ENCODE data around the gene RASSF8. TPM values are rescaled to one million over a fixed set of nuclear protein-coding genes. Genes with fewer than 3 reads are reported as not detected.

RASSF8 gene
- total RNA-seq, 1 donor from 2014 or later: 85.7 TPM

DNA sequence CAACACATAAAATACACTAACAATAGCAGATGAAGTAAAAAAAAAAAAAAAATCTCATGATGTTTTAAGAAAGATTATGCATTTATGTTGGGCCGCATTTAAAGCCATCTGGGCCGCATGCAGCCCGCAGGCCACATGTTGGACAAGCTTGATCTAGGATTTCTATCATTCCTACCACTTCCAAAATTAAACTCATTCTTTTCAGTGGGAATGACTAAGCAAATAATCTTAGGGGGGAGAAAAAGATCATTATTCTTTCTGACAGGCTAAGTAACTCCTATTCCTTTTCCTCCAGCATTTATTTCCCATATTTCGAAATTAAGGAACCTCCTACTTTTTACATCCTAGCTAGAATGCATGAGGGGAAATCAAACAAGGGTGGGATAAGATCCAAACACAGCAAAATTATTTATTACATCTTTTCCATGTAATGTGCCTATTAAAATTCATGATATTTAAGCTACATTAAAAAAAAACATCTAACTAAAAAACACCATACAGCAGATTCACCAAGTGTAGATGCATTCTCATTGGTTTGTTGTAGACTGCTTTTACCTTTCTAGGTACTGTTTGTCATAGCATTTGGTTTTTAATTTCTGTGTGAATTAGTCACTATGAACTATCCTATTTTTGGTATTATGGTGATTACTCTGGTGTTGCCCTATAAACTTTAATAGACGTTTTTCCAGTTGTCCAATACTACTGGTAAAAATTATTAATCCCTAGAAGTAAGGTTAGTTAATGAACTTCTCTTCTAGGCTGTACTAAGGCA, 76.1 kb downstream of the RASSF8 start:
- Histone ChIP-seq H3K4me3 (no peak overlapping the region), H3K27me3 (no peaks in the 10 kb centered on the region), H3K9me3 (no peaks in the 10 kb centered on the region), H3K4me1 (peaks cover 7% of the 10 kb centered on the region), H3K36me3 (no peaks in the 10 kb centered on the region), H3K27ac (no peak overlapping the region)
- ATAC-seq (no peak), DNase-seq (no peak)
- intact Hi-C loops (cut with DNase I): no loop called here
- TF ChIP-seq, protein P1, sequence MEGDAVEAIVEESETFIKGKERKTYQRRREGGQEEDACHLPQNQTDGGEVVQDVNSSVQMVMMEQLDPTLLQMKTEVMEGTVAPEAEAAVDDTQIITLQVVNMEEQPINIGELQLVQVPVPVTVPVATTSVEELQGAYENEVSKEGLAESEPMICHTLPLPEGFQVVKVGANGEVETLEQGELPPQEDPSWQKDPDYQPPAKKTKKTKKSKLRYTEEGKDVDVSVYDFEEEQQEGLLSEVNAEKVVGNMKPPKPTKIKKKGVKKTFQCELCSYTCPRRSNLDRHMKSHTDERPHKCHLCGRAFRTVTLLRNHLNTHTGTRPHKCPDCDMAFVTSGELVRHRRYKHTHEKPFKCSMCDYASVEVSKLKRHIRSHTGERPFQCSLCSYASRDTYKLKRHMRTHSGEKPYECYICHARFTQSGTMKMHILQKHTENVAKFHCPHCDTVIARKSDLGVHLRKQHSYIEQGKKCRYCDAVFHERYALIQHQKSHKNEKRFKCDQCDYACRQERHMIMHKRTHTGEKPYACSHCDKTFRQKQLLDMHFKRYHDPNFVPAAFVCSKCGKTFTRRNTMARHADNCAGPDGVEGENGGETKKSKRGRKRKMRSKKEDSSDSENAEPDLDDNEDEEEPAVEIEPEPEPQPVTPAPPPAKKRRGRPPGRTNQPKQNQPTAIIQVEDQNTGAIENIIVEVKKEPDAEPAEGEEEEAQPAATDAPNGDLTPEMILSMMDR (IDR thresholded peaks at IDR 0.05): no peak

DNA sequence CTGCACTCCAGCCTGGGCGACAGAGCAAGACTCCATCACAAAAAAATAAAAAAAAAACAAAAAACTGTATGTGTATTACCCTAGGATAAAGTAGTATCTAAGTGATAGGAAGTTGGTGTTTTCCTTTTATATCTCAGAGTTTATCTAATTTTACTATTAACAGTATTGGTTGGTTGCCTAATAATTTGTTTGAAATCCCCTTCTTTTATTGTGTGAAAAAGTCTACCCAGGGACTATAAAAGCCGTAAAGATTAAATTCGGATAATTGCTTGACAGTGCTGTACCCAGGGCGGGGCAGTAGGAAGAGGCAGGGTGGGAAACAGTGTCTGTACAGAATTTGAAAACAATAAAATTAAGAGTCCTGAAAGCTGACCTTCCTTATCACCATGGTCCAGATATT, 78.4 kb downstream of the RASSF8 start:
- TF ChIP-seq, protein P1 (IDR thresholded peaks at IDR 0.05): no peak
- DNase-seq (no peak), ATAC-seq (no peak)
- Histone ChIP-seq H3K27me3 (no peaks in the 10 kb centered on the region), H3K36me3 (no peaks in the 10 kb centered on the region), H3K4me1 (peaks cover 7% of the 10 kb centered on the region), H3K27ac (no peak overlapping the region), H3K4me3 (no peak overlapping the region), H3K9me3 (no peaks in the 10 kb centered on the region)
- intact Hi-C loops (cut with DNase I): no loop called here

DNA sequence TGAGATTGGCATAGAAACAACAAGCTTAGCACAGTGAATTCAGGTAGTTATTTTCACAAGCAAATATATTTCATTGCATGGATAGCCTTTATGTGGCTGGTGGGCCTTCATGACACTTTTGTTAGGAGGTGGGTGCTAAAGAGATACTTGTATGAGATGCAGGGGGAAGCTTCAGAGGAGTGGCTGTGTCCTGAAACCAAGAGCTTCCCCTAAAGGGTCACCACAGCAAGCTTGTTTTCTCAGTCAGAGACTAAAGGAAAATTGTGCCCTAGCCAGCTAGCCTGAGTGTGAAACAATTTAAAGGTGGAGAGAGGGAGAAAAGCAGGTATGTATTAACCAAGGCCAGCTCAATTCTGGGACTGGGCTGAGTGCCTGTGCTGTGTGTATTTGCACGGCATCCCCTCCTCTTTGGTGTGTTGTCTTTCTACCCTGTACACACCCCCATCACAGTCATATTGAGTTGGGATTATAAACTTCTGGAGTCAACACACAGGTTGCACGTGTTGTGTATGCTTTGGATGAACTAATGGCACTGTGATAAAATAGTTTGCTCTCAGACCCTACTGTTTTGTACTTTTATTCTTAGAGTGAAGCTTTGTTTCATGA, 79.2 kb downstream of the RASSF8 start:
- Histone ChIP-seq H3K27ac (no peak overlapping the region), H3K36me3 (no peaks in the 10 kb centered on the region), H3K4me1 (peaks cover 7% of the 10 kb centered on the region), H3K27me3 (no peaks in the 10 kb centered on the region), H3K4me3 (no peak overlapping the region), H3K9me3 (no peaks in the 10 kb centered on the region)
- no peak for DNase-seq
- ATAC-seq: peak; percentile 24
- intact Hi-C loops (cut with DNase I): no loop called here
- TF ChIP-seq, protein P1 (IDR thresholded peaks at IDR 0.05): no peak

DNA sequence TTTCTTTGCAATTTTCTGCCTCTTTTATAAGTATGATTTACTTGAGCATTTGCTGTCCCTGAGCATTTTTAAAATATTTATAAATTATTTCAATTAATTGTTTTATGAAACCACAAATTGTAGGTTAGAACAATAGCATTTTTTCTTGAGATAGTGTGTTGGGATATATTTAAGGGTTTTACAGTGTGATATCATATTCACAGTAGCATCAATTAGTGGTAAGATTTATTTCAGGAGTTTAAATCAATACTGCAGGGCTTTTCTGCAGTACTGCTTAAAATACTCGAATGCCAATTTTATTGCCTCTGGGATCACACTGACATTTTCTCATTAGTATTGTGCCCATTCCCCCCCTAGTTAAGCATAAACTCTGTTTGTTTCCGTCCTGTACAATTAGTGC, 84.2 kb downstream of the RASSF8 start:
- no peak for DNase-seq
- H3K4me1 ChIP-seq: peaks cover 19% of the 10 kb centered on the region

DNA sequence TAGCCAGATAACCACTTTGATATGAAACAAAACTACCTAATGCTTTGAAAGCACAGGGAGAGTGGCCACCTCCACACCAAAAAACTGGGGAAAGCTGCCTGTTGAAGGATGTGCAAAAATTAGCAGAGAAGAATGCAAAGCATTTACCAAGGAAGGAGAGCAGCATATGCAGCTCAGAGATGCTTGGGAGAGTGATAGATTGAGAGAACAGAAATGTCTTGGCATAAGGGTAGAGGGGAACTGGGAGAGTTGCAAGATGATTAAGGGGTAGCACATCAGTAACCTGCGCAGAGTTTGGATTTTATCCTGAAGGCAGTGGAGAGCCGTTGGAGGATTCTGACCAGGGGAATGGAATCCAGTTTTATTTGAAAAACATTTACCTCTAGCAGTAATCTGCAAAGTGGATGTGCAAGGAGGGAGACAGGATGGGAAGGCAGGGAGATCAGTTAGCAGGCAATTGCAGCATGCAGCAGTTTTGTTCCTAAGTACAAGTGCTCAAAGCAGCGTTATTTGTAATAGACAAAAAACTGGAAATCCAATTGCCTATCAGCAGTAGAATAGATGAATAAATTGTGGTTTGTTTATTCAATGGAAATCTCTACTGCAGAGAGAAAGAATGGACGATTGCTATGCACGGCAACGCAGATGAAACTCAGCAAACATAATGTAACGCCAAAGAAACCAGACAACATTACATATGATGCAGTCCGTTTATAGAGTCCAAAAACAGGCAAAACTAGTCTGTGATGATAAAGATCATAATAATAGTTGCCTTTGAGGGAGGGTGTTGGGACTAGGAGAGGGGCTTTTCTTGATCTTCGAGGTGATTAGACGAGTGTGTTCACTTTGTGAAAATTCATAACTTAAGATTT, 84.9 kb downstream of the RASSF8 start:
- DNase-seq (no peak), ATAC-seq (no peak)
- TF ChIP-seq, protein P1 (IDR thresholded peaks at IDR 0.05): no peak
- Histone ChIP-seq H3K27ac (no peak overlapping the region), H3K36me3 (no peaks in the 10 kb centered on the region), H3K27me3 (no peaks in the 10 kb centered on the region), H3K4me3 (no peak overlapping the region), H3K9me3 (no peaks in the 10 kb centered on the region), H3K4me1 (peaks cover 14% of the 10 kb centered on the region)
- intact Hi-C loops (cut with DNase I): no loop called here

More for the DNA sequence above, 84.2 kb downstream of the RASSF8 start:
- no peak for ATAC-seq
- Histone ChIP-seq H3K4me3 (no peak overlapping the region), H3K9me3 (no peaks in the 10 kb centered on the region), H3K36me3 (no peaks in the 10 kb centered on the region), H3K27ac (no peak overlapping the region), H3K27me3 (no peaks in the 10 kb centered on the region)
- TF ChIP-seq, protein P1 (IDR thresholded peaks at IDR 0.05): no peak
- intact Hi-C loops (cut with DNase I): no loop called here
